K562 (cell line): ENCODE data around the gene KCNN3.

ENCODE experiments used
- BACH1 ChIP-seq: fragments of 200-800 bp; sonication (Bioruptor generic); IDR thresholded peaks from 2 replicates; pipeline ENCODE4 v1.6.1; 2016; ENCODE audit warnings: missing genetic modification characterization, missing compliant biosample characterization
- FOXA1 ChIP-seq: fragments of 450-650 bp; IDR thresholded peaks from 2 replicates; pipeline ENCODE4 v1.6.1; 2016; ENCODE audit warnings: mild to moderate bottlenecking, borderline replicate concordance
- HLTF ChIP-seq: fragments of 450-650 bp; IDR thresholded peaks from 2 replicates; pipeline ENCODE4 v1.6.1; 2016
- MCM7 ChIP-seq, 2 experiments: fragments of 450-650 bp; IDR thresholded peaks; 2 replicates each; pipeline ENCODE4 v1.6.1; 2016 to 2018
- MYC ChIP-seq, 2 experiments: fragments of 250-450 bp in 1 of 2; sonication (Bioruptor Pico) in 1 of 2; IDR thresholded peaks; 2 replicates each; pipeline versions ENCODE4 v1.5.1 to v1.6.1; 2012 to 2021; ENCODE audit warnings: low read depth in 2 of 2, borderline replicate concordance in 1 of 2, improper control_type of control experiment in 1 of 2, low read length in 1 of 2, mild to moderate bottlenecking in 1 of 2, moderate library complexity in 1 of 2
- POLR2AphosphoS5 ChIP-seq: IDR thresholded peaks from 2 replicates; pipeline ENCODE4 v1.6.1; 2011; ENCODE audit warnings: mild to moderate bottlenecking, low read depth, low read length, moderate library complexity; ENCODE audit not compliant: control insufficient read depth, insufficient read depth
- SMARCC2 ChIP-seq: fragments of 450-650 bp; IDR thresholded peaks from 2 replicates; pipeline ENCODE4 v1.6.1; 2017; ENCODE audit warnings: antibody characterized with exemption, moderate library complexity, mild to moderate bottlenecking, low read depth
- TEAD4 ChIP-seq, 2 experiments: sonication (generic) in 1 of 2; formaldehyde crosslinking in 1 of 2; IDR thresholded peaks; 2 replicates each; pipeline versions ENCODE4 v1.6.1 to v1.8.0; 2012 to 2022; ENCODE audit warnings: borderline replicate concordance in 1 of 2, inconsistent platforms in 1 of 2, low read length in 1 of 2, mild to moderate bottlenecking in 1 of 2, missing genetic modification reagents in 1 of 2
- ZBTB8A ChIP-seq: fragments of 450-650 bp; IDR thresholded peaks from 2 replicates; pipeline ENCODE4 v1.6.1; 2018; ENCODE audit warnings: mild to moderate bottlenecking, moderate library complexity; ENCODE audit not compliant: partially characterized antibody
- ZFP30 ChIP-seq: fragments of 250-450 bp; sonication (Bioruptor Pico); IDR thresholded peaks from 2 replicates; pipeline ENCODE4 v1.8.0; 2022; ENCODE audit warnings: moderate library complexity, mild to moderate bottlenecking, inconsistent platforms, borderline replicate concordance
- TF ChIP-seq, protein P1 (sequence below), 3 experiments: IDR thresholded peaks in 2 of 3; conservative IDR thresholded peaks in 1 of 3; 2 replicates each; pipeline ENCODE4 v1.5.1; 2011 to 2012; ENCODE audit warnings: low read length in 3 of 3, mild to moderate bottlenecking in 3 of 3, control low read depth in 2 of 3, improper control_type of control experiment in 1 of 3, inconsistent platforms in 1 of 3, low read depth in 1 of 3, mixed read lengths in 1 of 3, moderate library complexity in 1 of 3; ENCODE audit not compliant: insufficient read depth in 2 of 3

DNA sequence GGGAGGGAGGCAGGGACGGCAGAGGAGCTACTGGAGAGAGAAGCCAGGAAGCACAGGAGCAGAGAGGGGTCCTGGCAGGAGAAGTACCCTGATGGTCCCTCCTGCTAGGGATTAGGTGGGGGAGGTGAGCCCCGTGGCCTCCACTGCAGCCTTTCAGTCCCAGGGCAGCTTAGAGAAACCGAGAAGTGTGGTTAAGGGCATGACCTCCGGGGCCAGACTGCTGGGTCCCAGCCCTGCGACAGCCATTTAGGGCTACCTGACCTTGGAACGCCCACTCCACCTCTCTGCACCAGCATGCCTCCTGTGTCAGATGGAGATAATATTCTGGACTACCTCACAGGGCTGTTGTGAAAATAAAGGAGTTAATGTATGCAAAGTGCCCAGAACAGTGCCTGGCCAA, 47.4 kb downstream of the KCNN3 start:
- TF ChIP-seq FOXA1 (no peak), BACH1 (tag) (no peak), SMARCC2 (no peak), ZBTB8A (no peak), MYC (IDR thresholded peaks at IDR 0.05; ENCODE audit: low read depth, low read length) (no peak), MYC (CRISPR knock-in tag; IDR thresholded peaks at IDR 0.05; ENCODE audit: borderline replicate concordance, low read depth) (no peak), TEAD4 (IDR thresholded peaks at IDR 0.05; ENCODE audit: low read length) (no peak), TEAD4 (CRISPR knock-in tag; IDR thresholded peaks at IDR 0.05; ENCODE audit: borderline replicate concordance) (no peak), HLTF (no peak), POLR2AphosphoS5 (no peak), MCM7 (IDR thresholded peaks at IDR 0.05) (no peak), ZFP30 (CRISPR knock-in tag) (no peak)
- TF ChIP-seq, protein P1, sequence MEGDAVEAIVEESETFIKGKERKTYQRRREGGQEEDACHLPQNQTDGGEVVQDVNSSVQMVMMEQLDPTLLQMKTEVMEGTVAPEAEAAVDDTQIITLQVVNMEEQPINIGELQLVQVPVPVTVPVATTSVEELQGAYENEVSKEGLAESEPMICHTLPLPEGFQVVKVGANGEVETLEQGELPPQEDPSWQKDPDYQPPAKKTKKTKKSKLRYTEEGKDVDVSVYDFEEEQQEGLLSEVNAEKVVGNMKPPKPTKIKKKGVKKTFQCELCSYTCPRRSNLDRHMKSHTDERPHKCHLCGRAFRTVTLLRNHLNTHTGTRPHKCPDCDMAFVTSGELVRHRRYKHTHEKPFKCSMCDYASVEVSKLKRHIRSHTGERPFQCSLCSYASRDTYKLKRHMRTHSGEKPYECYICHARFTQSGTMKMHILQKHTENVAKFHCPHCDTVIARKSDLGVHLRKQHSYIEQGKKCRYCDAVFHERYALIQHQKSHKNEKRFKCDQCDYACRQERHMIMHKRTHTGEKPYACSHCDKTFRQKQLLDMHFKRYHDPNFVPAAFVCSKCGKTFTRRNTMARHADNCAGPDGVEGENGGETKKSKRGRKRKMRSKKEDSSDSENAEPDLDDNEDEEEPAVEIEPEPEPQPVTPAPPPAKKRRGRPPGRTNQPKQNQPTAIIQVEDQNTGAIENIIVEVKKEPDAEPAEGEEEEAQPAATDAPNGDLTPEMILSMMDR (IDR thresholded peaks at IDR 0.05 in 2 of 3, conservative IDR thresholded peaks at IDR 0.05 in 1 of 3; ENCODE audit: insufficient read depth in 2 of 3, low read depth in 1 of 3, low read length in 3 of 3): no peak
